ENCODE measurements around the gene UHRF1.

UHRF1 gene

DNA sequence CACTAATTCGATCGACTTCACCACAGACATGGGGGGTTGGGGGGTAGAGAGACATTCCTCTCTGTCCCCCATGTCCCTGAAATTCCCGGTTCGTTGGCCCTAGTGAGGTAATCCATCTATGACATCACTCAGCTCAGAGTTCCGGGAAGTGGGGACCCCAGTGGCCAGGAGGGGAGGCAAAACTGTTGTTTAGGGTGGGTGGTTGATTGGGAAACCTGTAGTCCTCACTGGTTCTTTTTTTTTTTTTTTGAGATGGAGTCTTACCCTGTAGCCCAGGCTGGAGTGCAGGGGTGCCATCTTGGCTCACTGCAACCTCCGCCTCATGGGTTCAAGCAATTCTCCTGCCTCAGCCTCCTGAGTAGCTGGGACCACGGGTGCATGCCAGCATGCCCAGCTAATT is 6.5 kb upstream of the UHRF1 start, which contains the start of gene ARRDC5:
ARRDC5 (minus strand) TSS at position 101 of the 400 bp plus-strand sequence; CDS start at position 30, 71 bp downstream.
- no peak for DNase-seq

DNA sequence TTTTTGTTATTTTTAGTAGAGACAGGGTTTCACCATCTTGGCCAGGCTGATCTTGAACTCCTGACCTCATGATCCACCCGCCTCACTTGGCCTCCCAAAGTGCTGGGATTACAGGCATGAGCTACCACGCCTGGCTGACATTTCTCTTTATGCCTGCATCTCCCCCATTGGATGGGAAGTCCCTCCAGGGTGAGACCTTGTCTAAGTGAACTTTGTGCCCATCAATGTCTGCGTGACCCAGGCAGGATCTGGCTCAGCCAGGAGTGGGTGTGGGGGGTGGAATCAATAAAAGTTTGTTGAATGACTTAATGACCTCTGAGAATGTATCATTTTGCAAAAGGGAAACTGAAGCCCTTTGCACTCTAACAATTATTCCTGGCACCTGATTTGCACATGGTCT is 4.8 kb upstream of the UHRF1 start:
- no peak for DNase-seq

DNA sequence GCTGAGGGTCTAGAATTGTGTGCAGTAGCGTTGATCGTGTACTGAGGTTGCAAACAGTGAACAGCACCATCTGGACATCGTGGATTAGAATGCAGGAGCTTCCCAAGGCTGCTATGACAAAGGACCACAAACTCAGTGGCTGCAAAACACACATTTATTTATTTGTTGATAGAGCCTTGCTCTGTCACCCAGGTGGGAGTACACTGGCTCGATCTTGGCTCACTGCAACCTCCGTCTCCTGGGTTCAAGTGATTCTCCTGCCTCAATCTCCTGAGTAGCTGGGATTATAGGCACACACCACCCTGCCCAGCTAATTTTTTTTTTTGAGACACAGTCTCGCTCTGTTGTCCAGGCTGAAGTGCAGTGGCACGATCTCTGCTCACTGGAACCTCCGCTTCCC is 2.3 kb upstream of the UHRF1 start:
- no peak for DNase-seq

DNA sequence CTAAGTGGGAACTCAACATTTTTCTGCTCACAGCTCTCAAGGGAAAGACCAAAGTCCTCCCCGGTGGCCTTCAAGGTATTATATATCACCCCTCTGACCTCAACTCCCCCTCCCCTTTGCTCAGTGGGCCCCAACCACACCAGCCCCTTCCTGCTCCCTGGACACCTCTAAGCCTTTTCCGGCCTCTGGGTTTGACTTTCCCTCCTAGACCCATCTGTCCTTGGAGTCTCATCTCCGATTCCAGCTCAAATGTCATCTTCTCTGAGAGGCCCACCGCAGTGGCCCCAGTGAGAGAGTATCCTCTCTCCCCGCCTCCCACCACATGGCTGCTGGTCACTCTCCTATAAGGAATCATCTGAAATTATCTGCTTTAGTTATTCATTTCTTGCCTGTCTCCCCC is 941 bp upstream of the UHRF1 start:
- no peak for DNase-seq

DNA sequence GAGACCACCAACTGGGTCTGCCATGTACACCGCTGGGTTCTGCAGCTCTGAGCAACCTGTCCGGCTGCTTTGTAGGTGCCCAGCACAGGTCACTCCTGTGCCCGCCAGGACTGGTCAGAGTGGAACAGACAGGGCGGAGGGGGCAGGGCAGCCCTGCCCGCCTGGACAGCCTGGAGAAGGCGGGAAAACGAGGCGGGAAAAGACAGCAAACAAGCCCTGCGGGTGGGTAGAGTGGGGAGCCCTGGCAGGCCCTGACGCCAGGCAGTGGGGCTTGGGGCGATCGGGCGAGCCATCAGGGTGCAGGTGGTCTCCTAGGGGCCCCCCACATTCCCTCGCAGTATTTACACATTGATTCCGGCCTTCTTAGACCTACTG is 533 bp upstream of the UHRF1 start:
- DNase-seq: no peak

DNA sequence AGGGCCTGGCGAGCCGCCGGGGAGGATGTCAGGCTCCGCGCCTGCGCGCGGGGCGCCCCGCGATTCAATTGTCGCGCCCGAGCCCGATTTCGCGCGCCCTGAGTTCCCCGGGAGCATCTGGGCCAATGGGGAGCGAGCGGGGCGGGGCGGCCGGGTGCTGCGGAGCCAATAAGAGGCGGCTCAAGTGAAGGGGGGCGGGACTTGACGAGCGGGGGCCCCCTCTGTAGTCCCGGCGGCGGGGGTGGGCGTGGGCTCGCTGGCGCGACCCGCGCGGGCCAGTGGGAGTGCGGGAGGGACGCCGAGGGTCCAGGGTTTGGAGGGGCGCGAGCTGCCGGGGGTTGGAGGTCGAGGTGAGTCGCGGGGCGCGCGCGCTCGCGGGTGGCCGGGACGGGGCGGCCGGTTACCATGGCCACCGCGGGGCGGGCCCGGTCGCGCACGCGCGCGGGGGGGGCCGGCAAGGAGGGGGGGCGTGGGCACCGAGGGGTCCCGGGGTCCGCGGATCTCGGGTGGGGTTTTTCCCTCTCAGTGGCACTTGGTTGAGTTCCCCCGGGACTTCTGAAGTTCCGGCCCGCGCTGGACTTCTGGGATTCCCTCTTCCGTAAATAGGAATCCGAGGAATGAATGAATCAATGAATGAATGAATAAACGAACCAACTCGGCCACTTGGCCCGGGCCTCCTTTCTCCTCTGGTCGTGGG is 744 bp downstream of the UHRF1 start:
- DNase-seq: peak; percentile 91

GRCh38 chr19:4910594-4911281 is 1.4 kb downstream of the UHRF1 start:
- DNase-seq: peak; percentile 40

DNA sequence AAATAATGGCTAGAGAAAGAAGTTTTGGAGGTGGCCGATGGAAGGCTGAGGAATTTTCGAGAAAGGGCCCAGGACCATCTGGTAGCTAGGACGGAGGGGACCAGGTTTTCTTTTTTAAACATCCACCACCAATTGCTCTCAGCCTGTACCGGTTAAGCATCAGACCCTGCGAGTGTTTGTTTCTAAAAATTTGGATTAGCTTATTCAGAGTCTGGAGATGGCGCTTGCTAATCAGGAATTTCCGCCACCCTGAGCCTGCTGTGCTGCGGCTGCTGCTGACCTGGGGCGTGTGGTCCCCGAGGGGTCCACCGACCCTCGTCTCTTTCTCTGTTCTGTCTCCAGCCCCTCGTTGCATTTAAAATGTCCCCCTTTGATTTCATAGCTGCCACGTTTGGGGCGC is 2.0 kb downstream of the UHRF1 start:
- DNase-seq: no peak

DNA sequence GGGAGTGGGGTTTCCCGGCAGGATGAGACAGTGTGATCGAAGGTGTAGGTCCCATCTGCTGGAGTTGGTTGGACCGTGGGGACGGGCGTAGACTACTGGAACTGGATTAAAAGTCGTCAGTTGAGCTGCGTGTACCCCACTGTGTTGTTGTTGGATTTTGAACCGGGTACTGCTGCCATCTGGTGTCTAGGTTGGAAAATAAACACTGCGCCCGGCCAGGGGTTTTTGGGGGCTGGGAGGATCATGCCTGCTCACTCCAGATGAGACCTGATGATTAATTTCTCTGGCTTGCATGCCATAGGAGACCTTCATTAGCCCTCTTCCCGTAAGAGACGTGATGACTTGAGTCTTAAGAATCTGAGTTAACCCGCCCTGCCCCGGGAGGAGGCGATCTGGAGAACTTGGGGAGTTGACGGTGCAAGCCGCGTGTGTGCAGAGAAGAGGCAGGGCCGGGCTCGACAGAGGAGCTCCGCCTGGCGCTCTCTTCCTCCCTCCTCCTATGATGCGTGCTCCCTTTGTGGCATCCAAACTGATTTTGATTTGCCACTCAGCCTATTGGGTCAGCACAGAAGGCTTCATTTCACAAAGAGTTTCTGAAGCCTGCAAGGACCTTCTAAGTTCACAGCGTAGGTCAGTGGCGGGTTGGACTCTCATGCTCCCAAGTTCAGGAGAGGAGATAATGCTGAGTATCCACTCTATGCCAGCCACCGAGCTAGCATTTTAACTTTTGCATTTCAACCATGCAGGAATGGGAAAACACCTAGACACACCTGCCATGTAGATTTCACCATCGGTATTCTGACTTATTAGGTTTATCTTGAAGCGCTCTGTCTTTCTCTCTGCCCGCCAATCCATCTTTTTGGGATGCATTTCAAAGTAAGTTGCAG is 2.7 kb downstream of the UHRF1 start:
- peak; percentile 41 for DNase-seq

DNA sequence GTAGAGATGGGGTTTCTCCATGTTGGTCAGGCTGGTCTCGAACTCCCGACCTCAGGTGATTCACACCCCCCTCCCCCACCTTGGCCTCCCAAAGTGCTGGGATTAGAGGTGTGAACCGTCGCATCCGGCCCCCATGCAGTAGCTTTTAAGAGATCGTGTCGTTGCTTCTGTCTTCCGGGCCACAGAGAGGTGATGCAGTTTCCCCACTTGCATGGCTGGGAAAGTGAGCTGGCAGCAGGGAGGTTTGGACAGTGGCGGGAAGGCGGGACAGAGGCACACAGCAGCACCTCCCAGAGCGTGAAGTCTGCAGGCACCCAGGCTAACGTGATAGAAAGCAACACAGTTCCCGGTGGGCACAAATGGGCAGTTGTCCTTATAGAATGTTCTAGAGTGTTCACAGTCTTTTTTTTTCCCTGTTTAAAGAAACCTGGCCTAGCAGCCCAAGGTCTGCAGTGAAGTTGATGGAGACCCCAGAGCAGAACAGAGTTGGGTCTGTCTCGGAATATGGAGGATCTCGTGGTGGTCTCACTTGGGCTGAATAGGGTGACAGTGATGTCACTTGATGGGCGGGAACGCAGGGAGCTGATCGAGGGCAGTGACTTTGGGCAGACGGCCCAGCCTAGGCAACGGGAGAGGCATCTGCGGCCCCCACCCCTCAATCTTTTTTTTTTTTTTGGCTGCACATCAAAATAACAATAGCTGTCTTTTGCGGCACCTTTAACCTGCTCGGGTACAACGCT is 4.9 kb downstream of the UHRF1 start:
- DNase-seq: no peak

DNA sequence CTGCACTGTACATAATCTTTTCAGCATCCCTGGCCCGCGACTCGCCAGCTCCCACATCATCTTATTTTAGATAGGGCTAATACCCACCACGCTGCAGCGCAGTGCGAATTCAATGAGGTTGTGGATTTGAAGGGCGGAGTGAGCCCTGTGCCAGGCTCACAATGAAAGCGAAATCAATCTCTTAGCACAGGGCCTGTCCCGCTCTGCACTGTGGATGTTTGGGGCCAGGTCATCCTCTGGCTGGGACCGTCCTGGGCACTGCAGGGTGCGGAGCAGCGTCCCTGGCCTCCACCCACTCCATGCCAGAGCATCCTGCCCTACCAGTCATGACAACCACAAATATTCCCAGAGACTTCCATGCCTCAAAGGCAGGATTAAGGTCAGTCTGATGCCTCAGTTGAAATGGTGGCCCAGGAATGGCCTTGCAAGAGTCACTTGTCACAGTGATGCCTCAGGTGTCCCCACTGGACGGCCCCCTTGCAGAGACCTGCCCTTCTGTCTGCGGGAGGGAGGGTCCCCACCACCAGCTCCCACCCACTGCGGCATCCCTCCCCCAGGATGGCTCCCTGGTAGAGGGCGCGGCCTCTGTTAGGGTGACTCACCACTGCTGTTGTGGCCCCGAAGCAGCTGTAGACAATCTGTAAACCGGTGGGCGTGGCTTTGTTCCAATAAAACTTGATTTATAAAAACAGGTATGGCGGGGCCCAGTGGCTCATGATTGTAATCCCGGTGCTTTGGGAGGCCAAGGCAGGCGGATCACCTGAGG is 5.6 kb downstream of the UHRF1 start:
- DNase-seq: peak; percentile 57

GRCh38 chr19:4916292-4917082 is 7.2 kb downstream of the UHRF1 start:
- DNase-seq: peak; percentile 24

DNA sequence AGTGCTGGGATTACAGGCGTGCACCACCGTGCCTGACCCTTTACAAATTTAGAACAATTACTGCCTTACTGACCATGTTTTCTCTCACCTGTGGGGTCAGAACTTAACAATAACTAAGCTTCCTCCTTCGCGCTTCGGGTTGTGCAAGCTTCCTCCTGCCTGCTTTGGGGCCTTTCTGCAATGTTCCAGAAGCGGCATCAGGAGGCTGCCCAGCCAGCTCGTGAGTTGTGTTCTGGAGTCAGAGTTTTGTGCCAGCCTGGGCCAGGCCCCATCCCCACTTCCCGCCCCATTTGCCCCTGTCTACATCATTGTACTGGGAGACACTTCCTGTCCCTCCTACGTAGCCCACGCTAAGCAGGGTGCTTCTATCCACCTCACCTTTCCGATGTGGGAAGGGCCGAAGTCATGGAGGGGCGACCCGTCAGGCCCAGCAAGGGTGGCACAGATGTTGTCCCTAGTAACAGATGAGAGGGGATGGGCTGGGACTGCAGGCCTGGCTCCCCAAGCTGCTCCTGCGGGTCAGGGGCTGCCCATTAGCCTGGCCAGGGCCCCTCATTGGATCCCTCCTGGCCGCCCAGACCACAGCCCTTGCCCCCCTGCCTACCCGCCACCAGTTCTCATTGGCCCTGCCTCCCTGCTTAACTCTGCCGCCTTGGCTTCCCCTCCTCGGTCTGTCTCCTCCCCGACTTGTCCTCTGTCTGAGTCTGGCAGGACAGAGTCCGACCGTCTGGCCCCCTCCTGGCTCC is 13.4 kb downstream of the UHRF1 start:
- no peak for DNase-seq

- no peak for DNase-seq
Observed at GRCh38 chr19:4923276-4923747, 14.0 kb downstream of the UHRF1 start.

GRCh38 chr19:4929186-4929585 is 19.9 kb downstream of the UHRF1 start:
- no peak for DNase-seq

GRCh38 chr19:4930664-4931063 is 21.4 kb downstream of the UHRF1 start:
- DNase-seq: no peak

DNA sequence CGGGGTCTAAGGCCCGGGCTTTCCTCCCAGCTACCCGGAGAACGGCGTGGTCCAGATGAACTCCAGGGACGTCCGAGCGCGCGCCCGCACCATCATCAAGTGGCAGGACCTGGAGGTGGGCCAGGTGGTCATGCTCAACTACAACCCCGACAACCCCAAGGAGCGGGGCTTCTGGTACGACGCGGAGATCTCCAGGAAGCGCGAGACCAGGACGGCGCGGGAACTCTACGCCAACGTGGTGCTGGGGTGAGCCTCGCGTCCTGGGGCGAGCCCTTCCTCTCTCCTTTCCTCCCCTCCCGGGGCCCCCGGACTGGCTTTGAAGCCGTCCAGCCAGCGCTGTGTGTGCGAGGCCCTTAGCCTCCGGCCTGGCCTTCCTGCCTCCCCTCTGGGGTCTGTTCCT is 23.4 kb downstream of the UHRF1 start:
- no peak for DNase-seq

- no peak for DNase-seq
Observed at GRCh38 chr19:4933528-4933927, 24.2 kb downstream of the UHRF1 start.

GRCh38 chr19:4935444-4935843 is 26.1 kb downstream of the UHRF1 start:
- DNase-seq: no peak

DNA sequence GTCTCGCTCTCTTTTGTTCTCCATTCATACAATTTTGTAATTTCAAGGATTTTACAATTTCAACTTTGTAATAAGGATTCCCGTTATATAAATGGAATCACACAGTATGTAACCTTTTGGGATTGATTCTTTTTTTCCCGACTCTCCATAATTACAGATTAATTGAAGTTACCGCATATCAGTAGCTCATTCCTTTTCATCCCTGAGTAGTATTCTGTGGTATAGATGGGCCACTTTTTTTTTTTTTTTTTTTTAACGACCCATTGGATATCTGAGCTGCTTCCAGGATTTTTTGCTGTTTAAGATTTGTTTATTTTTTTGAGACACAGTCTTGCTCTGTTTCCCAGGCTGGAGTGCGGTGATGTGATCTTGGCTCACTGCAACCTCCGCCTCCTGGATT is 27.8 kb downstream of the UHRF1 start:
- no peak for DNase-seq

Measured in inflammatory macrophage treated with lipopolysaccharide for 4 hours (primary cell).